Renal cortex interstitium (tissue), 11 donors: ENCODE data around the gene TXLNB. TPM values are rescaled to one million over a fixed set of nuclear protein-coding genes. Genes with fewer than 3 reads are reported as not detected.
A peak's percentile ranks its signal among the peaks of the same experiment; 100 is the strongest.
"Not testable (repeated sequence)": the region's sequence is repeated elsewhere in the genome, so short reads cannot be mapped to it uniquely, and the experiment has no call there.

Source experiments
- DNase-seq, 11 donors: peaks; one replicate each; pipeline ENCODE4 v3.0.0-alpha.2; 2013; ENCODE audit warnings: low read depth in 9 of 11, low spot score in 4 of 11; ENCODE audit errors: extremely low read depth in 1 of 11
- polyA plus RNA-seq, 3 donors: library from polyadenylated mRNA; unstranded; fragments of 120-200 nt; gene quantifications; one replicate each; pipeline ENCODE4 v1.2.1, GENCODE V29; 2013; ENCODE audit not compliant: insufficient read length in 3 of 3

The TXLNB gene
- polyA plus RNA-seq, 3 donors: 2.2 to 2.5 (median 2.4) TPM

GRCh38 chr6:139248911-139249310, 42.9 kb downstream of the TXLNB start:
- no peak for DNase-seq

GRCh38 chr6:139247618-139248017, 44.2 kb downstream of the TXLNB start:
- DNase-seq: no peak

- DNase-seq: no peak
These were observed 48.3 kb downstream of the TXLNB start for GRCh38 chr6:139243536-139243935.

DNA sequence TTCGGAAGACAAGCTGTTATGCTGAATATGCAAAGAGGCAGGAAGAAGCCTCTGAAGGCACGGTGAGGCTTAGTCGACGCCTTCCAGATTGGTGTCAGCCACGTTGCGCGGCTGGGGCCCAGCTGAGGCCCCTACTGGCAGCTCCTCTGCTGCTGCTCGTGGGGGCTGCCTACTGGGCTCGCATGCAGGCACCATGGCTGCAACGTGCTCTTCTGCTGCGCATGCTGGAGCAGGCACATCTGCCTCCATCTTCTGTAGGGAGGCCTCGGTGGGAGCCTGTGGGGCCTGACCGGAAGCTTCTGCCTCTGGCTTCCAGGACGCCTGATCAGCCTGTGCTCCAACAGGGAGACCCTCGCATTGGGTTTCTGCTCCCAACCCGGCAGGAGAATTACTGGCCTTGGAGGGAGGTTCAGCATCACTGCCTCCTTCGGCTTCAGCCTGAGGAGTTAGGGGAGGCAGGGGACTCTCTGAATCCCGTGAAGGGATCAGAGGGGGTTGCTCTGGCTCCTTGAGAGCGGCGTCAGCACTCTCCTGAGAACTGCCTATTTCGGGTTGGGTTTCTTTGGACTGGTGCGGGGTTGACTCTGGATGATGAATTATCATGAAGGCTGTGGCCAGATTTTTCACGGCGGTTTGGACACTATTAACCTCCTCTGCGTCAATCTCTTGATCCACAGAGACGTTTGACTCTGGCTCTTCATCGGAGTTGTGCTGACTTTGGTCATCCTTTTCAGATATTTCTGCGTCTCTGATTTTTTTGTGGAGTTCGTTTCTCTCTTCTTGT, 49.1 kb downstream of the TXLNB start:
- DNase-seq: no peak

DNA sequence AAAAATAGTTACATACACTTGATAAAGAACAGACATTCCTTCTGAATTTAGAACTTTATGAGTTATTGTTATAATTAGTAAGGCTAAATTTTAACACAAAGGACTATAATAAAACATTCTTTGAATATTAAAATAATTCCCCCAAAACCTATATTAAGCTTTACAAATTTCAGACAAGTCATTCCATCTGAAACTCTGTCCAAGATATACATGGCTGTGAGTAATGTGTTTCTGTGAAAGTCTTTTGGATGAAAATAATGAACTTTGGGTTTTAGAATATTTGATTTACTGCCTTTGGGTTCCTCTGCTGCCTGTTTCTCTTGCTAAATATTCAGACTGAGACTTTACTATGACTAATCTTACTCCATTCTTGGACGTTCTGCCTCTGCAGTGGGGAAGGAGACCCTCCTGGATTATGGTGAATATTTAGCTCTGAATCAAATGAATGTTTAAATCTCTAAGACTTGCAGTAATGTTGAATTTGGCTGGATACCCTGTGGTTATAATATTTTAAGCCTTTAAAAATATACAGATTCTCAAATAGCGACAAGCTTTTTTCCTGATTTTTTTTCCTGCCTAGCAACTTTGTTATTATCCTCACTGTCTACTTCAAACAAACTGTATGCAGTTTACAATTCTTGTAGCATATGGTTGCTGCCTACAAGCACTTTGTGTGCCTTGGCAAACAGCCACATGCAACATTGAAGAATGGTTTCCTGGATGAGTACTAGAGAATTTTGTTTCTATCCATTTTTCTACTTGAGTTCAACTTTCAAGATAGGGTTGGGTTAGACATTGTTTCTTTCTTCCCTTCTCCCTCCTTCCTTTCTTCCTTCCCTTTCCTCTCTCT, 51.4 kb downstream of the TXLNB start:
- peak; percentile 40 to 84 (median 51) for DNase-seq

DNA sequence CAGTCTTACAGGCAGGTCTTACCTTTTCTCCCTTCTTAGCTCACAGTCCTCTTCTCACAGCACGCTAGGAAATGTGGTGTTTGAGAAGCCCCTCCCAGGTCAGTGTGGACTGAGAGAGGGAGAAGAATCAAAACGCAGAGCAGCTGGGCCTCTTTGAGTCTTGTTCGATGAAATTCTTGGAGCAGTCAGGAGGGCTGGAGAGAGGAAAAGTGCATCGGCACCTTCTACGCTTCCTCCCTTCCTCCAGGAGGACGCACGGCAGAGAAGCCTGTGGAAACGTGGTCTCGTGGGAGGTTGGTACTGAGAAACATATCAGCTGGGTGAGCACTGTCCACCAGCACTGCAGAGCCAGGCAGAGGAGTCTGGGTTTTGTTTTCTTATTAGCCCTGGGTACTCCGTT, 52.7 kb downstream of the TXLNB start:
- DNase-seq: no peak

DNA sequence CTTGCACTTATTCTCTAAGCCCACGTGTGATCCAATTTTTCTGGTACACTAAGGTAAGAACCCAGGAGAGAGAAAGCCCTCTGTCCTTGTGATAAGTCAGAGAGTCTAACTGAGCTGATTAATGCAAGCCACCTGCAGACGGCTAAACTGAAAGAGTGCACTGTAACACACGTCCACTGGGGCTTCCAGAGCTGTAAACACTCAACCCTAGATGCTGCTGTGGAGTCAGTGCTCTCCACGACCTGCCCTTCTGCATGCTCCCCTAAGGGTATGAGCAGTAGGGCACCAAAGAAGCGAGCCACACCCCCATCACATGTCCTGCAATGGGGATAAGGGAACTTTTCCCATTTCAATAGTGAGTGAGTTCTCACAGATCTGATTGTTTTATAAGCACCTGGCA, 55.7 kb downstream of the TXLNB start:
- DNase-seq: no peak

- DNase-seq: no peak
These were observed 56.1 kb downstream of the TXLNB start for GRCh38 chr6:139235661-139236060.

DNA sequence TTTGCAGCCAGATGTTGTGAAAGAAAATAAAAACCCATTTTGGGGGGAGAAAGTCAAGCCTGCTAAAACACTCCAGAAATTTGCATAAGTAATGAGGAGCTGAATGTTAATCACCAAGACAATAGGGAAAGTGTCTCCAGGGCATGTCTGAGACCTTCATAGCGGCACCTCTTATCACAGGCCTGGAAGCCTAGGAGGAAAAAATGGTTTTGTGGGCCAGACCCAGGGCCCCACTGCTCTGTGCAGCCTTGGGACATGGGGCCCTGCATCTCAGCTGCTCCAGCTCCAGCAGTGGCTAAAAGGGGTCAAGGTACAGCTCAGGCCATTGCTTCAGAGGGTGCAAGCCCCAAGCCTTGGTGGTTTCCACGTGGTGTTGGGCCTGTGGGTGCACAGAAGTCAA, 57.6 kb downstream of the TXLNB start:
- not testable (repeated sequence) for DNase-seq

DNA sequence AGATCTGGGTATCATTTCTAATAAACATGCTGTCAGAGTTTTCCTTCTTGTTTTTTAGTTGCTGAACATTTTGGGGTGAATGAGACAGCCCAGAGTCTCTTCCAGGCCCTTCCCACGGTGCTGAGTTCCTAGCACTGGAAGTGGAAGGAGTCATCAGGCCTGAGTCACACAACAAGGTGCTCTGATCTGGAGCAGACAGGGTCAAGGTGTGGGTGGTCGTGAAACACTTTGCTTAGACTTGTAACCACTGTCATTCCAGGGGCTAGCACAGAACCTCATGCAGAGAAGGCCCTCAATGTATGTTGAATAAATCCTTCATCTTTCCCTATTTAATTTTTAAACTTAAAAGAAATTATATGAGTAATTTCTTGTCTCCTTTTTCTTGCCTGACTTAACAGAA, 60.6 kb downstream of the TXLNB start:
- DNase-seq: no peak

DNA sequence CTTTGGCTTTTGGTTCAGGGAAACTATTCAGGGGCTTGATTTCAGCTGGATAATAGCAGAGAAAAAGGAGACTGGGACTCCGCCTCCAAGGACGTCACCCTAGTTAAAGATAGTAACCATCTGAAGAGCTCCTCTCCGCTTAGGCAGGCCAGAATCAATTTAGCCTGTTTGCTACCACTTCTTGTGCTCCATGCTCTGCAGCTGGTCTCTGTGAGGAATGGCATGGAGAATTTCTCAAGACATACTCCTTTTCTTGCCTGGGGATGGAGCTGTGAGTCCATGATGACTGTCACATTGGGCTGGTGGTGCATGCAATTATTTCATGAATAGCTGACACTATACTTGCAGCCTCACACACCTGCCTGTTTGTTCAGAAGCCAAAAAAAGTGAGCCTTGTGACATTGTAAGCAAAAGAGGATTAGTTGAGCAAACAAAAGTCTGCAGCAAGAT, 61.4 kb downstream of the TXLNB start:
- DNase-seq: no peak

DNA sequence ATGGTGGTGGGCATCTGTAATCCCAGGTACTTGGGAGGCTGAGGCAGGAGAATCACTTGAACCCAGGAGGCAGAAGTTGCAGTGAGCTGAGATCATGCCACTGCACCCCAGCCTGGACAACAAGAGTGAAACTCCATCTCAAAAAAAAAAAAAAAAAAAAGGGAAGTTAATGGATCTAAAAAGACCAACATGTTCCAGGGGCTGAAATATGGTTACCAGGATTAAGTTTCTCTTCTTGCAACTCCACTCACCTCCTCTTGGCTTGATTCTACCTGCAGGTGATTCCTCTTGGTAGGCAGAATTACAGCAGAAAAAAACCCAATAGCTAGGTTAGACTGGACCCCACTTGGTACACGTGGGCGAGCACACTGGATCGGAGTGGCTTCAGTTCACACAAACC, 63.4 kb downstream of the TXLNB start:
- DNase-seq: not testable (repeated sequence)

GRCh38 chr6:139219746-139220145, 72.1 kb downstream of the TXLNB start:
- no peak for DNase-seq

DNA sequence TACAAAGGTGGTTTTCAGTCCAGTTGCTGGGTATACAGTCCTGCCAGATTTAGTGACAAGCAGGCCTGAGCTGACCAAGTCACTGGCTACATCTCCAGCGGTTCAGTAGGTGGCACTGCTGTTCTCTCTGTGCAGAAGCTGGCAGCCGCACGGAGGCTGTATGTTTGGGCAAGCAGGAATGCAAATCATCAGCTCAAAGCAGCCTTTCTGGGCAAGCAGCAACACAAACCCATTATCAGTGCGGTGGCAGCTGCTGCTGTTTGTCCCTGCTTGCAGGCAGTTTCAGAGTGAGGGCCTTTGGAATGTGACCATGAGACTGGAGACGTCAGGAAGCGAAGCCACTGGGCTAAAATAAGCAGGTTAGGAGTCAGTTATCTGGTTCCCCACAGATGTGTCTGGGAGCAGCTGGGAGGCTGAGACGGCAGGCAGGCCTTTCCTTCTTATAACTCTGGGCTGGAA, 72.5 kb downstream of the TXLNB start:
- DNase-seq: peak; percentile 52 to 77 (median 57)

GRCh38 chr6:139212460-139212859, 79.3 kb downstream of the TXLNB start:
- DNase-seq: not testable (repeated sequence)

GRCh38 chr6:139210766-139211165, 81.0 kb downstream of the TXLNB start:
- not testable (repeated sequence) for DNase-seq

DNA sequence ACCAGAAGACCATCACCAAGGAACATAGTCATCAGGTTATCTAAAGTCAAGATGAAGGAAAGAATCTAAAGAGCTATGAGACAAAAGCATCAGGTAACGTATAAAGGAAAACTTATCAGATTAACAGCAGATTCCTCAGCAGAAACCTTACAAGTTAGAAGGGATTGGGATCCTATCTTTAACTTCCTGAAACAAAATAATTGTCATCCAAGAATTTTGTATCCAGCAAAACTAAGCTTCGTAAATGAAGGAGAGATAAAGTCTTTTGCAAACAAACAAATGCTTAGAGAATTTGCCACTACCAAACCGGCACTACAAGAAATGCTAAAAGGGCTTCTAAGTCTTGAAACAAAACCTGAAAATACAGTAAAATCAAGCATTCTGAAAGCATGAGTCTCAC, 86.0 kb downstream of the TXLNB start:
- no peak for DNase-seq

DNA sequence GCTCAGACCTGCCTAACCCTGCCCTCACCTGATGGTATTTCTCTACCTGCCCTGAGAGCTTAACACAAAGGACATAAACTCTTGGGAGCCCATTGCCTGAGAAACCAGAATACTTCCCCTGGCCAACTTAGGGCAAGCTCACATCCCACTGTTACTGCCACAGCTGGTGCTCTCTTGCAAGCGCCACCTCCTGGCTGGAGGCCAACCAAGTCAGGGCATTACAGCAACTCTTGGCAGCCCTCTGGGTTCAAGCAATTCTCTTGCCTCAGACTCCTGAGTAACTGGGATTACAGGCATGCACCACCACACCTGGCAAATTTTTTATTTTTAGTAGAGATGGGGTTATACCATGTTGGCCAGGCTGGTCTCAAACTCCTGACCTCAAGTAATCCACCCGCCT, 86.8 kb downstream of the TXLNB start:
- no peak for DNase-seq

GRCh38 chr6:139201378-139201777, 90.4 kb downstream of the TXLNB start:
- DNase-seq: no peak
